Ascending aorta (tissue), 2 donors: Measurements from ENCODE around the gene SMC5. TPM values are rescaled to one million over a fixed set of nuclear protein-coding genes. Genes with fewer than 3 reads are reported as not detected.
A peak's percentile ranks its signal among the peaks of the same experiment; 100 is the strongest.

ENCODE experiments used
- DNase-seq, 2 donors: peaks; one replicate each; pipeline ENCODE4 v3.0.0-alpha.2; 2019; ENCODE audit warnings: low spot score in 2 of 2
- H3K27ac ChIP-seq, 2 donors: fragments of 200-600 bp; sonication (generic); one replicate each; pipeline ENCODE4 v1.5.1; 2016 to 2017; ENCODE audit warnings: mild to moderate bottlenecking in 1 of 2
- H3K27me3 ChIP-seq: fragments of 200-600 bp; sonication (generic); one replicate; pipeline ENCODE4 v1.5.1; 2017
- H3K36me3 ChIP-seq, 2 donors: fragments of 200-600 bp; sonication (generic); one replicate each; pipeline ENCODE4 v1.5.1; 2016
- H3K4me1 ChIP-seq, 2 donors: fragments of 200-600 bp; sonication (generic); one replicate each; pipeline ENCODE4 v1.5.1; 2016 to 2017; ENCODE audit warnings: mild to moderate bottlenecking in 1 of 2
- H3K4me3 ChIP-seq, 2 donors: fragments of 200-600 bp; sonication (generic); one replicate each; pipeline ENCODE4 v1.5.1; 2016 to 2017; ENCODE audit warnings: mild to moderate bottlenecking in 1 of 2
- H3K9me3 ChIP-seq, 2 donors: fragments of 200-600 bp; sonication (generic); one replicate each; pipeline ENCODE4 v1.5.1; 2016
- CTCF ChIP-seq, 3 experiments: fragments of 200-600 bp in 2 of 3; fragments of 450-650 bp in 1 of 3; sonication (generic) in 2 of 3; IDR thresholded peaks; one replicate each; pipeline ENCODE4 v1.5.1; 2016 to 2019; ENCODE audit warnings: antibody characterized with exemption in 3 of 3, mild to moderate bottlenecking in 1 of 3, moderate library complexity in 1 of 3
- intact Hi-C: fragments of 100-400 bp; cut with DNase I; formaldehyde crosslinking; loops from one replicate; pipeline ENCODE4 v1.15.1; 2023
- total RNA-seq: library from RNA; depleted of rRNA; stranded (reverse); fragments of >200 nt; gene quantifications from one replicate; pipeline ENCODE4 v1.1.0, GENCODE V29; 2016

SMC5 gene
- total RNA-seq, 1 donor from 2014 or later = 13.9 TPM

GRCh38 chr9:70389188-70389587 is 130.4 kb downstream of the SMC5 start:
- H3K9me3 ChIP-seq = no peaks in the 10 kb centered on the region
- peak in 1 of 2 donors; percentile 7 for DNase-seq
- H3K4me3 ChIP-seq = peak overlapping the region in 1 of 2 donors; percentile 4
- H3K36me3 ChIP-seq = peaks cover 20 to 35% of the 10 kb centered on the region in 2 donors
- H3K27me3 ChIP-seq = no peaks in the 10 kb centered on the region
- H3K4me1 ChIP-seq = peaks cover 20 to 54% of the 10 kb centered on the region in 2 donors
- no peak for TF ChIP-seq CTCF (IDR thresholded peaks at IDR 0.05)
- H3K27ac ChIP-seq = peak overlapping the region in 1 of 2 donors; percentile 29
- intact Hi-C loops = no loop called here

- Histone ChIP-seq H3K27me3 (no peaks in the 10 kb centered on the region), H3K9me3 (no peaks in the 10 kb centered on the region), H3K27ac (peak overlapping the region in 1 of 2 donors; percentile 29), H3K4me1 (peaks cover 20 to 58% of the 10 kb centered on the region in 2 donors), H3K4me3 (peak overlapping the region in 1 of 2 donors; percentile 4), H3K36me3 (peaks cover 20 to 31% of the 10 kb centered on the region in 2 donors)
- intact Hi-C loops = loop anchor here (5.0 kb wide), 1 partner anchor 37 kb away; no protein-coding TSS in a partner anchor
- TF ChIP-seq CTCF (IDR thresholded peaks at IDR 0.05) = no peak
- DNase-seq = peak in 1 of 2 donors; percentile 66
Observed at GRCh38 chr9:70389621-70390266, 131.0 kb downstream of the SMC5 start.

GRCh38 chr9:70390933-70391341 is 132.2 kb downstream of the SMC5 start:
- peaks cover 20 to 59% of the 10 kb centered on the region in 2 donors for H3K4me1 ChIP-seq
- no peaks in the 10 kb centered on the region for H3K27me3 ChIP-seq
- H3K27ac ChIP-seq = peak overlapping the region in 1 of 2 donors; percentile 22
- H3K9me3 ChIP-seq = no peaks in the 10 kb centered on the region
- peaks cover 17 to 23% of the 10 kb centered on the region in 2 donors for H3K36me3 ChIP-seq
- peak overlapping the region in 1 of 2 donors; percentile 17 for H3K4me3 ChIP-seq
- intact Hi-C loops = loop anchor here (5.0 kb wide), 1 partner anchor 39 kb away; no protein-coding TSS in a partner anchor
- TF ChIP-seq CTCF (IDR thresholded peaks at IDR 0.05) = no peak
- DNase-seq = peak in 1 of 2 donors; percentile 50

GRCh38 chr9:70392189-70392588 is 133.4 kb downstream of the SMC5 start:
- intact Hi-C loops = loop anchor here (5.0 kb wide), 1 partner anchor 40 kb away; no protein-coding TSS in a partner anchor
- TF ChIP-seq CTCF (IDR thresholded peaks at IDR 0.05) = peak; percentile 7 to 21 (median 15)
- H3K27ac ChIP-seq = no peak overlapping the region
- no peak for DNase-seq
- peak overlapping the region in 1 of 2 donors; percentile 6 for H3K4me3 ChIP-seq
- peaks cover 6 to 11% of the 10 kb centered on the region in 2 donors for H3K36me3 ChIP-seq
- no peaks in the 10 kb centered on the region for H3K27me3 ChIP-seq
- no peaks in the 10 kb centered on the region for H3K9me3 ChIP-seq
- H3K4me1 ChIP-seq = peaks cover 20 to 66% of the 10 kb centered on the region in 2 donors

GRCh38 chr9:70392850-70393249 is 134.1 kb downstream of the SMC5 start:
- intact Hi-C loops = loop anchor here (5.0 kb wide), 1 partner anchor 41 kb away; no protein-coding TSS in a partner anchor
- no peak for TF ChIP-seq CTCF (IDR thresholded peaks at IDR 0.05)
- H3K36me3 ChIP-seq = peaks cover 0 to 4% of the 10 kb centered on the region in 2 donors
- H3K9me3 ChIP-seq = no peaks in the 10 kb centered on the region
- peaks cover 23 to 73% of the 10 kb centered on the region in 2 donors for H3K4me1 ChIP-seq
- H3K4me3 ChIP-seq = peak overlapping the region in 1 of 2 donors; percentile 6
- H3K27ac ChIP-seq = no peak overlapping the region
- no peaks in the 10 kb centered on the region for H3K27me3 ChIP-seq
- DNase-seq = peak in 1 of 2 donors; percentile 18
